Small intestine (tissue), 7 donors: ENCODE measurements around the gene COL11A2. TPM values are rescaled to one million over a fixed set of nuclear protein-coding genes. Genes with fewer than 3 reads are reported as not detected.

Experiments used
- DNase-seq, 2 donors: peaks; one replicate each; pipeline versions ENCODE4 v3.0.0 to v3.0.0-alpha.2; 2013
- FAIRE-seq: peaks from 2 replicates; lab custom pipeline; 2012; peaks lifted over from hg19 to GRCh38; lab: Jason Lieb, UNC
- H3K27ac ChIP-seq, 3 donors: one replicate each; pipeline ENCODE4 v1.5.1; 2013; ENCODE audit warnings: low read length in 2 of 3, mild to moderate bottlenecking in 2 of 3, control low read depth in 1 of 3, inconsistent platforms in 1 of 3, low read depth in 1 of 3, moderate library complexity in 1 of 3
- H3K27me3 ChIP-seq, 3 donors: one replicate each; pipeline ENCODE4 v1.6.1; 2013; ENCODE audit warnings: low read length in 3 of 3, inconsistent platforms in 1 of 3; ENCODE audit not compliant: control insufficient read depth in 3 of 3, insufficient read depth in 3 of 3
- H3K36me3 ChIP-seq, 3 donors: one replicate each; pipeline ENCODE4 v1.6.1; 2013; ENCODE audit warnings: low read length in 3 of 3, inconsistent platforms in 1 of 3, low read depth in 1 of 3, mild to moderate bottlenecking in 1 of 3, moderate library complexity in 1 of 3; ENCODE audit not compliant: control insufficient read depth in 3 of 3, insufficient read depth in 2 of 3
- H3K4me1 ChIP-seq, 3 donors: one replicate each; pipeline ENCODE4 v1.6.1; 2013; ENCODE audit warnings: low read length in 2 of 3, inconsistent platforms in 1 of 3, low read depth in 1 of 3, mild to moderate bottlenecking in 1 of 3, moderate library complexity in 1 of 3; ENCODE audit not compliant: control insufficient read depth in 3 of 3, insufficient read depth in 2 of 3
- H3K4me3 ChIP-seq, 3 donors: one replicate each; pipeline ENCODE4 v1.5.1; 2013; ENCODE audit warnings: low read length in 3 of 3, control low read depth in 1 of 3, inconsistent platforms in 1 of 3, low read depth in 1 of 3, mild to moderate bottlenecking in 1 of 3, moderate library complexity in 1 of 3
- H3K9me3 ChIP-seq, 2 donors: one replicate each; pipeline ENCODE4 v1.6.1; 2013; ENCODE audit warnings: low read depth in 1 of 2, low read length in 1 of 2; ENCODE audit not compliant: control insufficient read depth in 2 of 2, insufficient read depth in 1 of 2
- WGBS, 3 donors: extraction: QIAGEN DNeasy Blood & Tissue Kit; methylation state at CpG; one replicate each; pipeline ENCODE4 v1.1.7; 2013; 5-methylcytosine and 5-hydroxymethylcytosine counted together
- polyA plus RNA-seq, 4 donors: library from polyadenylated mRNA; stranded (reverse) in 3 of 4; unstranded in 1 of 4; fragments of 200-250 nt in 3 of 4; fragments of 120-200 nt in 1 of 4; gene quantifications; one replicate each; pipeline versions ENCODE4 v1.2.1 to v1.2.3, GENCODE V29; 2013
- donor health status: healthy with polysubstance abuse.
- donor health status: control.
- donor health status: control.
- donor health status: Bipolar disorder and iron deficiency.
- donor health status: healthy.

Gene COL11A2
- polyA plus RNA-seq, 4 donors, result 0.27 to 7.5 (median 0.62) TPM

DNA sequence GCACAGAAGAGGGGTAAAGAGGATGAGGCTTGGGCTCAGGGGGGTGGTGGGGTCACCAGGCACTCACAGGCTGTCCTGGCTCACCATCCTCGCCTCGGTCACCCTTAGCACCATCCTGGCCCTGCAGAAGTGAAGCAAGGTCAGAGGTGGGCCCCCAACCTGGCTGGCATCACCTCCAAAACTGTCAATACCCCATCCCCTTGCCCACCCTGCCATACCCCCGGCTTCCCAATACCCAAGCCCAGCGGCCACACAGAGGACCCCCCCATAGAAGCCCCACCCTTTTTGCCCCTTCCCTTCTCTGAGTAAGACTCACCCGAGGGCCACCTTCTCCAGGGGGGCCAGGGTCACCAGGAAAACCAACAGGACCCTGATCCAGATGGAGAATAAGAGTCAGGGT is 23.6 kb downstream of the COL11A2 start:
- 55 to 78% (median 65%) methylated on average over 4 to 5 of the region's 5 CpGs for WGBS, 3 donors

DNA sequence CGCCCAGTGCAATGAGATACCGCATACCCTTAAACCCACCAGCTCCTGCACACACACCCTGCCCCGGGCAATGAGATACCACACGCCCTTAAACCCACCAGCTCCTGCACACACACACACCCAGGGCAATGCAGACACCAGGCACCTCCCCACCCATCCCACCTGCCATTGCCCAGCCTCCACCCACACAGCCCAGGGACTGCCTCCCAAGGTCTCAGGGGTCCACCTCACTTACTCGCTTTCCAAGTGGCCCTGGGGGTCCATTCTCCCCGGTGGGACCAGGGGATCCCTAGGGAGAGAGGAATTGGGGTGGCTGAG is 24.0 kb downstream of the COL11A2 start:
- 68 to 76% (median 71%) methylated on average over 6 of the region's 6 CpGs for WGBS, 3 donors
- Histone ChIP-seq H3K4me1 (peaks cover 0 to 9% (median 0%) of the 10 kb centered on the region in 3 donors), H3K36me3 (no peaks in the 10 kb centered on the region), H3K4me3 (no peak overlapping the region), H3K27ac (no peak overlapping the region), H3K9me3 (no peaks in the 10 kb centered on the region), H3K27me3 (peaks cover 0 to 2% (median 0%) of the 10 kb centered on the region in 3 donors)
- FAIRE-seq, result no peak
- no peak for DNase-seq

More for the DNA sequence above, 23.6 kb downstream of the COL11A2 start:
- no peaks in the 10 kb centered on the region for H3K36me3 ChIP-seq
- FAIRE-seq, result no peak
- no peak overlapping the region for H3K27ac ChIP-seq
- no peak overlapping the region for H3K4me3 ChIP-seq
- no peak for DNase-seq
- peaks cover 0 to 2% (median 0%) of the 10 kb centered on the region in 3 donors for H3K27me3 ChIP-seq
- no peaks in the 10 kb centered on the region for H3K9me3 ChIP-seq
- peaks cover 0 to 13% (median 0%) of the 10 kb centered on the region in 3 donors for H3K4me1 ChIP-seq

DNA sequence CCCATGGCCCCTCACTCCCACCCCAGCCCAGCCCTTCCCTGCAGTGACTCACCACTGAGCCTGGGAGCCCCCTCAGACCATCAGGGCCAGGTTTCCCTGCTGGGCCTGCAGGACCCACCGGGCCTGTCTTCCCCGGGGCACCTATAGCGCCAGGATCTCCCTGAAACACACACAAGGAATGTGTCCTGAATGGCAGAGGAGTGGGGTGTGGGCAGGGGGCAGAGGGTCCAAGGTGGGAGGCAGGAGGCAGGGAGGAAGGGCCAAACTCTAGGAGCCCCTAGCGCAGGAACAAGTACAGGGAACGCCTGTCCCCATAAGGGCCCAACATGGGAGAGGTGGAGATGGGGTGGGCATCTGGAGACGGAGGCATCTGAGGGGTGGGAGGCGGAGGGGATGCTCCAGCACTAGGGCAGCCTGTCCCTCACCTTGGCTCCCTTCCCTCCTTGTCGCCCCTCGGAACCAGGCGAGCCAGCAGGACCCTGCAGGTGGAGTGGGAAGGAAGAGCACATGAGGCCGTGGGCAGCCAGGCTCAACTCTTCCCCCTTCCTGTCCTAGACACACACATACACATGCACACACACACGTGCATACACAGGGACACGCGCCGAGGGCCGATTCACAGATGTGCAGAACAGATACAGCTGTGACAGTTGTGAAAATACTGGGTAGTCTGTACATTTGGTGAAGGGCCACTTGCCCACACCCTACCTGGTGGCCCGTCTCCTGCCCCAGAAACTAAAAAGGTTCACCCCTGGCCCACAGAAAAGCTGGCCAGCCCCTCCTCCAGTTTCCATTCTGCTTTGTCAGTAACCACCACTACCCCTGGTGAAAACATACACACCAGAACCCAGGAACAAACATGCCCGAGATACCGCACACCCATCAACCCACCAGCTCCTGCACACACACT is 24.6 kb downstream of the COL11A2 start:
- DNase-seq, result no peak
- 82 to 88% (median 85%) methylated on average over 16 to 19 of the region's 19 CpGs for WGBS, 3 donors
- Histone ChIP-seq H3K9me3 (no peaks in the 10 kb centered on the region), H3K4me3 (no peak overlapping the region), H3K27me3 (peaks cover 0 to 2% (median 0%) of the 10 kb centered on the region in 3 donors), H3K4me1 (peaks cover 0 to 3% (median 0%) of the 10 kb centered on the region in 3 donors), H3K36me3 (no peaks in the 10 kb centered on the region), H3K27ac (no peak overlapping the region)
- no peak for FAIRE-seq

DNA sequence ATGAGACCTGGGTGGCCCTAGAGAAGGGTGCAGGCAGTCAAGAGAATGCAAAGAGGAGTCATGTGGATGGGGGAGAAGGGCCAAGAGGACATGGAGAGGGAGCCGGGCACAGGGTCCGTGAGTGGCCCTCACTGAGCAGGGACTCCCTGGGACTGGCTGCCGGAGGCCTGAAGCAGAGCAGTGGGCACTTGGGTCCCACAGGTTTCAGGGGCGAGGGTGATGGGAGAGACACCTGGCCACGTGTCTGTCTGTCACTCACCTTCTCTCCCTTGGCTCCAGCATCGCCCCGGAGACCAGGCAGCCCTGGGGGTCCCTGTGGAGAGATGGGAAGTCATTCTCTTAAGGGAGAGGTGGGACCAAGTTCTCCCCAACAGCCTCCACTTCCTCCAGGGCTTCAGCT is 25.5 kb downstream of the COL11A2 start:
- Histone ChIP-seq H3K4me3 (no peak overlapping the region), H3K36me3 (no peaks in the 10 kb centered on the region), H3K4me1 (peaks cover 0 to 1% (median 0%) of the 10 kb centered on the region in 3 donors), H3K27me3 (peaks cover 0 to 5% (median 0%) of the 10 kb centered on the region in 3 donors), H3K9me3 (no peaks in the 10 kb centered on the region), H3K27ac (no peak overlapping the region)
- no peak for DNase-seq
- FAIRE-seq, result no peak
- WGBS, 3 donors, result 72 to 84% (median 79%) methylated on average over 6 to 7 of the region's 7 CpGs

DNA sequence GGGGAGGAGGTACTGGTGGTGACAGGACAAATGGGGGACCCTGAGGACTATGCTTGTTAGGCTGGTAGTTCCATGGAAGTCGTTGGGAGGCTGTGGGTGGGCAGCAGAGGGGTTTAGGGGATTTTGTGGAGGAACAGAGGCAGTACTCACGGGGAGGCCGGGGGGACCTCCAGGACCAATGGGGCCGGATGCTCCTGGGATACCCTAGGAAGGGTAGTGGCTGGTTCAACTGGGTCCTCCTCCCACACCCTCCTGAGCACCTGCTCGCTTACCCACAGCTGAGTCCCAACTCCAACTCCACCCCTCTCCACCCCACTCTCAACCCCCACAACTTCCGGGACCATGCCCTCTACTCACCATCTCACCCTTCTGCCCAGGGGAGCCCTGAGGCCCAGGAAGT is 25.9 kb downstream of the COL11A2 start:
- FAIRE-seq, result no peak
- no peak overlapping the region for H3K4me3 ChIP-seq
- no peak for DNase-seq
- no peaks in the 10 kb centered on the region for H3K9me3 ChIP-seq
- H3K27me3 ChIP-seq, result peaks cover 0 to 7% (median 0%) of the 10 kb centered on the region in 3 donors
- H3K27ac ChIP-seq, result no peak overlapping the region
- 19 to 78% (median 65%) methylated on average over 2 to 6 of the region's 6 CpGs for WGBS, 3 donors
- no peaks in the 10 kb centered on the region for H3K36me3 ChIP-seq
- H3K4me1 ChIP-seq, result peaks cover 0 to 5% (median under 1%) of the 10 kb centered on the region in 3 donors

DNA sequence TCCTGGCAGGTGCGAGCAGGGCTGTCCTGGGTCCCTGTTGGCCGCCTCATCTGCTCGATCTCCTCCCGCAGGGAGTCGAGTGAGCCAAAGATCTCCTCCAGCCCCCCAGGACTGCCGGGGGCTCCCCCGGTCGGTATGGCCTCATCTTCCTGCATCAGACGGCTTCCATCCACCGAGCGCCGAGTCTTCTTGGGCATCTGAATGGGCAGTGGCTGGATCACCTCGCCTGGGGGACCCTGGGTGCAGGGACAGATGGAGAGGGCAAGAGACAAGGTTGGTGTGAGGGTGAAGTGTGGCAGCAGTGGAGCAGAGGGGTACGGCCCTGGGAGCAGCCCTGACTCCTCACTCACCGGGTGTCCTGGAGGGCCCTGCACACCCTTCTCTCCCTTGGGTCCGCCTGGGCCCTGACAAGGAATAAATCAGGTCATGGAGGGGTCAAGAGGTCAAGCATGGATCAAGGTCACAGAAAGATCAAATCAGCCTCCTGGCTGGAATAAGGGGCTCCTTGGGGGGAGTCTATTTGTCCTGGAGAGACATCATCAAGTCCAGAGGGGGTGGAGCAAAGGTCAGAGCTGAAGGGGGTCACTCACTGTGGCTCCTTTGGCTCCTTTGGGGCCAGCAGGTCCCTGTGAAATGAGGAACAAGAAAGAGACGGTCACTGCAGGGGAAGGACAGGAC is 26.5 kb downstream of the COL11A2 start:
- peaks cover 0 to 7% (median 0%) of the 10 kb centered on the region in 3 donors for H3K27me3 ChIP-seq
- DNase-seq (no peak), FAIRE-seq (no peak)
- H3K4me1 ChIP-seq, result peaks cover 2 to 8% (median 6%) of the 10 kb centered on the region in 3 donors
- H3K27ac ChIP-seq, result no peak overlapping the region
- 81 to 84% (median 83%) methylated on average over 17 of the region's 17 CpGs for WGBS, 3 donors
- no peaks in the 10 kb centered on the region for H3K9me3 ChIP-seq
- no peaks in the 10 kb centered on the region for H3K36me3 ChIP-seq
- H3K4me3 ChIP-seq, result no peak overlapping the region

DNA sequence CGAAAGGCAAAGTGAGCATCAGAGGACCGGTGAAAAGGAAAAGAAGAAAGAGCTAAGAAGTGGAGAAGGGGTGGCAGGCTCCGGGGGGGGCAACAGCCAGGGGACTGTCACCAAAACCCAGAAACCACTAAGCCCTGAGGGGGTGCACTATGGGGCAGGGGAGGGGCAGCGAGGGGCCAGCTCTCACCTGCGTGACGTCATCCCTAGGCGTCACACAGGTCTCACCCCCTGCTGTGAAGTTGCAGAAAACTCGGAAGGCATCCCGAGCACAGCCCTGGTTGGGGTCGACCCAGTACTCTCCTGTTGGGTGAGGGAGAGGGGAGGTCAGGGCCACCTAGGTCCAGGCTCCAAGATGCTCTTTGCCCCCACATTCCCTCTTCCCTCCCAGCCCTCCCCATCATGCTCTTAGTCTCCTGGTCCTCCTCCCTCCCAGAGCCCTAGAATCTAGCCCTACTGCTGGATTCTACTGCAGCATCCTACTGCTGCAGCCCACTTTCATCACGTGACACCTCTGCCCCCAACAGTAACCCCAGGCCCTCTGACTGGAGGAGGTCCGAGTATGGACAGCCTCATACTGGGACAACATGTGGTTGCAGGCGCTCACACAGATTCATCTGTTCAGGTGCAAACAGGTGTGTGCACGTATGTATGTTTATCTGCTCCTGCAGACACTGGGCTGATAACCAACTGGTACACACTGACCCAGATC is 27.4 kb downstream of the COL11A2 start:
- WGBS, 3 donors, result 47 to 64% (median 51%) methylated on average over 12 to 14 of the region's 14 CpGs
- Histone ChIP-seq H3K27me3 (peaks cover 0 to 7% (median 0%) of the 10 kb centered on the region in 3 donors), H3K4me3 (no peak overlapping the region), H3K4me1 (peaks cover 2 to 8% (median 6%) of the 10 kb centered on the region in 3 donors), H3K27ac (no peak overlapping the region), H3K36me3 (no peaks in the 10 kb centered on the region), H3K9me3 (no peaks in the 10 kb centered on the region)
- FAIRE-seq (no peak), DNase-seq (no peak)

DNA sequence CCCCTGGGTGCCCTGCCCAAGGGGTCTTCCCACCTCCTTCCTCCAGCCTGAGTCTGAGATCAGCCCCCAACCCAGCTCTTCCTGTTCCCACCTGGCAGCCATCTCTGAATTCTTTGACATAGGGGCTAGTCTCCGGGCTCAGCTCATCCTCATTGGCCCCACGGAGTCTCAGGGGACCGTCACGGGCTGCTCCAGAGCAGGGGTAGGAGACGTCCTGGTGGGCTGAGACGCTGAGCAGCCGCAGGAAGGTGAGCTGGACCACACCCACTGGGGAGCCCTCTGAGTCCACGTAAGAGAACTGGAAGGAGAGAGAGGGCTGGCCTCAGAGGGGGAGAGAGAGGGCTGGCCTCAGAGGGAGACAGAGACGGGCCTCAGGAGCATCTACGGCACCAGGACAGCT is 28.1 kb downstream of the COL11A2 start:
- DNase-seq (no peak), FAIRE-seq (no peak)
- Histone ChIP-seq H3K27ac (no peak overlapping the region), H3K36me3 (no peaks in the 10 kb centered on the region), H3K4me3 (no peak overlapping the region), H3K27me3 (peaks cover 0 to 7% (median 0%) of the 10 kb centered on the region in 3 donors), H3K9me3 (no peaks in the 10 kb centered on the region), H3K4me1 (peaks cover 2 to 8% (median 6%) of the 10 kb centered on the region in 3 donors)
- WGBS, 3 donors, result 48 to 57% (median 54%) methylated on average over 10 of the region's 10 CpGs
